ENCODE data around the gene STS.

STS gene

GRCh38 chrX:7179446-7179845 is 31.9 kb downstream of the STS start:
- no peak for FAIRE-seq

DNA sequence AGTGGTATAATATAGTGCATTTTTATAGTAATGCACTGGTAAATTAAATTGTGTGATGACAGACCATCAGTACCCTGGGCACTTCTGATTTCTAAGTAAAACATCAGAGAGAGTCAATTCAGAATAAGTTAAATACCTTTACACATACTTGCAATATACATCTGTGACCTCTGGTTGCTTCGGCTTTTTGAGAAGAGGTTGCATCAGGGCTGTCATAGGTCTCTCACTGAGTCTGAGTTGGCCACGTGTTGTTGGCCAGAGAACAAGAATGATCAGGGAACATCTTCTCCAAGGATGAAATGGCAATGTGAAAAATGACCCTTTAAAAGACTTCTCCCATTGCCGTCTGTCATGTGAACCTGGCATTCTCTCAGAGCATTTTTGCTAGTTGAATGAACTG is 37.3 kb downstream of the STS start:
- no peak for FAIRE-seq

DNA sequence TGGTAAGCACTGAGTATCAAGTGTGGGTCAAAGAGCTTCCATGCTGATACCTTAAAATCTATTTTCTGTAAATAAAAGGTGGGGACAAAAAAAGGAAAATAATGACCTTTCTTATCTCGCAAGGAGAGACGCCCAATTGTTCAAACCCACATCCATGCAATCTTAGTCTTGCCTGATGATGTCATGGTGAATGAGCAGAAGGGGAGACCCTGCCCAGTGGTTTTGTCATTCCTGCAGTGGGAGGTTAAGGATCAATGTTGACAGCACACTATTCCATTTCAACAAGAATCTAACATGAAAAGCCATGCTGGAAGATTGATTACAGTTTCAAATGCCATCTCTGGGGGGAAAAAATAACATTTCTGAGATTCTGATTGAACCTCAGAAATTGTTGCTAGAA is 41.2 kb downstream of the STS start:
- no peak for FAIRE-seq

DNA sequence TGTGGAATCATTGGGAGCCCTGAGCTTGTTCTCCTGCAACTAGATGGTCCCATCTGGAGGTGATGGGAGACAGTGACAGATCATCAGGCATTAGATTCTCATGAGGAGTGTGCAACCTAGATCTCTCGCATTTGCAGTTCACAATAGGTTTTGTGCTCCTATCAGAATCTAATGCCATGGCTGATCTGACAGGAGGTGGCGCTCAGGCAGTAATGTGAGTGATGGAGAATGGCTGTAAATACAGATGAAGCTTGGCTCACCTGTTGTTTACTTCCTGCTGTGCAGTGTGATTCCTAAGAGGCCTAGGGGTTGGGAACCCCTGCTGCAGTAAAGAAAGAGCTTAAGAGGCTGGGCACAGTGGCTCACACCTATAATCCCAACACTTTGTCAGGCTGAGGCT is 42.6 kb downstream of the STS start:
- FAIRE-seq = no peak

GRCh38 chrX:7191681-7192110 is 44.2 kb downstream of the STS start:
- FAIRE-seq = no peak

GRCh38 chrX:7192871-7193270 is 45.4 kb downstream of the STS start:
- no peak for FAIRE-seq

GRCh38 chrX:7194606-7195005 is 47.1 kb downstream of the STS start:
- FAIRE-seq = no peak
